ENCODE measurements around the gene ARL4D.
A peak's percentile ranks its signal among the peaks of the same experiment; 100 is the strongest.
"Not testable (repeated sequence)": the region's sequence is repeated elsewhere in the genome, so short reads cannot be mapped to it uniquely, and the experiment has no call there.

ARL4D gene

GRCh38 chr17:43398724-43399595 lies at the start of gene ARL4D:
Gene ARL4D (plus strand): TSS chr17:43398993. CDS start chr17:43399733, 740 bp downstream.
- DNase-seq (ENCODE audit: low spot score): peak; percentile 81

GRCh38 chr17:43349142-43349541 lies 49.7 kb upstream of the ARL4D start:
- DNase-seq (ENCODE audit: low spot score): no peak

GRCh38 chr17:43350888-43351361 lies 47.9 kb upstream of the ARL4D start:
- DNase-seq (ENCODE audit: low spot score): no peak

GRCh38 chr17:43351691-43352090 lies 47.1 kb upstream of the ARL4D start:
- DNase-seq (ENCODE audit: low spot score): no peak

- no peak for DNase-seq (ENCODE audit: low spot score)
These were observed 46.0 kb upstream of the ARL4D start for GRCh38 chr17:43352579-43353331.

GRCh38 chr17:43353393-43353792 lies 45.4 kb upstream of the ARL4D start:
- DNase-seq (ENCODE audit: low spot score): no peak

GRCh38 chr17:43354371-43354770 lies 44.4 kb upstream of the ARL4D start:
- DNase-seq (ENCODE audit: low spot score): no peak

GRCh38 chr17:43356450-43356849 lies 42.3 kb upstream of the ARL4D start:
- no peak for DNase-seq (ENCODE audit: low spot score)

- DNase-seq (ENCODE audit: low spot score): no peak
These were observed 41.8 kb upstream of the ARL4D start for GRCh38 chr17:43356999-43357398.

- DNase-seq (ENCODE audit: low spot score): no peak
These were observed 39.2 kb upstream of the ARL4D start for GRCh38 chr17:43359469-43360110.

- DNase-seq (ENCODE audit: low spot score): peak; percentile 82
These were observed 38.4 kb upstream of the ARL4D start for GRCh38 chr17:43360376-43360738.

- DNase-seq (ENCODE audit: low spot score): peak; percentile 96
These were observed 37.9 kb upstream of the ARL4D start for GRCh38 chr17:43360739-43361505.

- DNase-seq (ENCODE audit: low spot score): no peak
These were observed 35.4 kb upstream of the ARL4D start for GRCh38 chr17:43363181-43363925.

GRCh38 chr17:43363926-43364285 lies 34.9 kb upstream of the ARL4D start:
- no peak for DNase-seq (ENCODE audit: low spot score)

GRCh38 chr17:43365356-43365755 lies 33.4 kb upstream of the ARL4D start:
- DNase-seq (ENCODE audit: low spot score): no peak

- not testable (repeated sequence) for DNase-seq (ENCODE audit: low spot score)
These were observed 32.9 kb upstream of the ARL4D start for GRCh38 chr17:43365921-43366320.

- no peak for DNase-seq (ENCODE audit: low spot score)
These were observed 31.7 kb upstream of the ARL4D start for GRCh38 chr17:43366891-43367736.

GRCh38 chr17:43367737-43368242 lies 31.0 kb upstream of the ARL4D start:
- DNase-seq (ENCODE audit: low spot score): peak; percentile 71

GRCh38 chr17:43368740-43369506 lies 29.9 kb upstream of the ARL4D start:
- peak; percentile 59 for DNase-seq (ENCODE audit: low spot score)

Data from CD4-positive, alpha-beta T cell treated with Interleukin-15 for 4 hours (primary cell).